HCT116 (cell line): Measurements from ENCODE around the gene EIF4E3. TPM values are rescaled to one million over a fixed set of nuclear protein-coding genes. Genes with fewer than 3 reads are reported as not detected.

Source experiments
- ATAC-seq: fragments of 200-7000 bp; cut with Tn5 transposase; 2 replicates; pipeline ENCODE4 v1.9.1; 2020; ENCODE audit warnings: mild to moderate bottlenecking, moderate library complexity
- BruUV-seq: library from RNA; stranded (reverse); fragments of 400-500 nt; replicated peaks from 2 replicates; lab custom pipeline; 2021; lab: Mats Ljungman, UMichigan
- CTCF ChIA-PET: fragments of 300-600 bp; sonication (Branson Sonifier 250); formaldehyde crosslinking; loops from one replicate; lab custom pipeline; 2021; ENCODE audit warnings: antibody characterized with exemption; lab: Charles Lee
- POLR2A ChIA-PET: fragments of 300-600, 350-600 bp; sonication (Branson Sonifier 250); formaldehyde crosslinking; loops from one replicate; lab custom pipeline; 2021; ENCODE audit warnings: antibody characterized with exemption; lab: Charles Lee
- RAD21 ChIA-PET, 2 experiments: fragments of 300-600 bp; sonication (Branson Sonifier 250); formaldehyde crosslinking; loops; one replicate each; lab custom pipeline; 2023; ENCODE audit warnings: low total read pairs in 2 of 2; ENCODE audit not compliant: uncharacterized antibody in 2 of 2, unreplicated experiment in 2 of 2, low non-redundant PET in 1 of 2; lab: Charles Lee
- DNase-seq: peaks from one replicate; pipeline ENCODE4 v3.0.0-alpha.2; 2010; ENCODE audit warnings: low read depth, low spot score
- H2AFZ ChIP-seq: fragments of 200-600 bp; shearing (Covaris generic), sonication (generic); 2 replicates; pipeline ENCODE4 v1.6.1; 2017; ENCODE audit warnings: low read depth, mixed run types, mixed read lengths, antibody characterized with exemption, low read length; ENCODE audit not compliant: poor library complexity, severe bottlenecking
- H3K27ac ChIP-seq: 2 replicates; pipeline ENCODE4 v1.5.1; 2012; ENCODE audit warnings: low read depth, low read length
- H3K27me3 ChIP-seq: fragments of 200-600 bp; sonication (generic); 2 replicates; pipeline ENCODE4 v1.6.1; 2016; ENCODE audit warnings: mixed run types, low read length, mixed read lengths; ENCODE audit not compliant: insufficient read depth
- H3K36me3 ChIP-seq, 2 experiments: fragments of 200-500 bp in 1 of 2; fragments of 200-600 bp in 1 of 2; sonication (Bioruptor generic) in 1 of 2; sonication (generic) in 1 of 2; 2 replicates each; pipeline versions ENCODE4 v1.5.1 to v1.6.1; 2014 to 2016; ENCODE audit warnings: low read length in 2 of 2, inconsistent platforms in 1 of 2, mixed read lengths in 1 of 2, mixed run types in 1 of 2; ENCODE audit not compliant: insufficient read depth in 2 of 2, control insufficient read depth in 1 of 2
- H3K4me1 ChIP-seq, 2 experiments: fragments of 200-600 bp in 1 of 2; sonication (generic) in 1 of 2; 2 replicates each; pipeline versions ENCODE4 v1.5.1 to v1.6.1; 2012 to 2017; ENCODE audit warnings: low read length in 2 of 2, inconsistent platforms in 1 of 2, mild to moderate bottlenecking in 1 of 2, mixed read lengths in 1 of 2, mixed run types in 1 of 2, moderate library complexity in 1 of 2; ENCODE audit not compliant: insufficient read depth in 2 of 2, control insufficient read depth in 1 of 2
- H3K4me2 ChIP-seq: fragments of 200-600 bp; sonication (generic); 2 replicates; pipeline ENCODE4 v1.6.1; 2017; ENCODE audit warnings: mixed run types, low read length, mixed read lengths
- H3K4me3 ChIP-seq, 2 experiments: fragments of 200-600 bp in 1 of 2; sonication (generic) in 1 of 2; replicated peaks in 1 of 2; 2 replicates each; pipeline ENCODE4 v1.5.1; 2011 to 2016; ENCODE audit warnings: low read length in 2 of 2, control low read depth in 1 of 2, low read depth in 1 of 2, mild to moderate bottlenecking in 1 of 2, mixed read lengths in 1 of 2, mixed run types in 1 of 2
- H3K79me2 ChIP-seq: fragments of 200-600 bp; sonication (generic); 2 replicates; pipeline ENCODE4 v1.6.1; 2017; ENCODE audit warnings: mild to moderate bottlenecking, mixed run types, low read length, moderate library complexity, mixed read lengths; ENCODE audit not compliant: insufficient read depth
- H3K9ac ChIP-seq: fragments of 200-600 bp; sonication (generic); 2 replicates; pipeline ENCODE4 v1.6.1; 2016; ENCODE audit warnings: low read length, mixed read lengths
- H3K9me2 ChIP-seq: fragments of 200-600 bp; sonication (generic), shearing (Covaris generic); 2 replicates; pipeline ENCODE4 v1.6.1; 2017; ENCODE audit warnings: mixed run types, mild to moderate bottlenecking, moderate library complexity; ENCODE audit not compliant: insufficient read depth
- H3K9me3 ChIP-seq, 2 experiments: fragments of 200-500 bp in 1 of 2; fragments of 200-600 bp in 1 of 2; sonication (Bioruptor generic) in 1 of 2; sonication (generic) in 1 of 2; 2 replicates each; pipeline ENCODE4 v1.6.1; 2014 to 2017; ENCODE audit warnings: low read length in 2 of 2, mixed read lengths in 2 of 2, inconsistent platforms in 1 of 2, low read depth in 1 of 2, mild to moderate bottlenecking in 1 of 2, mixed run types in 1 of 2, moderate library complexity in 1 of 2; ENCODE audit not compliant: control insufficient read depth in 1 of 2, insufficient read depth in 1 of 2
- H4K20me1 ChIP-seq: fragments of 200-600 bp; sonication (generic), shearing (Covaris generic); 2 replicates; pipeline ENCODE4 v1.6.1; 2017; ENCODE audit warnings: mixed run types, mild to moderate bottlenecking, moderate library complexity; ENCODE audit not compliant: insufficient read depth
- CBX3 ChIP-seq: IDR thresholded peaks from 2 replicates; pipeline ENCODE4 v1.6.1; 2012; ENCODE audit warnings: low read depth
- EGR1 ChIP-seq: IDR thresholded peaks from 2 replicates; pipeline ENCODE4 v1.6.1; 2012; ENCODE audit warnings: low read depth
- ELF1 ChIP-seq: IDR thresholded peaks from 2 replicates; pipeline ENCODE4 v1.6.1; 2012; ENCODE audit warnings: low read depth, borderline replicate concordance
- JUND ChIP-seq: IDR thresholded peaks from 2 replicates; pipeline ENCODE4 v1.6.1; 2012
- POLR2AphosphoS5 ChIP-seq: IDR thresholded peaks from 2 replicates; pipeline ENCODE4 v1.6.1; 2011; ENCODE audit warnings: mild to moderate bottlenecking, low read depth, low read length, moderate library complexity
- REST ChIP-seq: IDR thresholded peaks from 2 replicates; pipeline ENCODE4 v1.6.1; 2012; ENCODE audit warnings: low read depth
- SP1 ChIP-seq: IDR thresholded peaks from 2 replicates; pipeline ENCODE4 v1.6.1; 2012; ENCODE audit warnings: low read depth
- SRF ChIP-seq: IDR thresholded peaks from 2 replicates; pipeline ENCODE4 v1.6.1; 2012; ENCODE audit warnings: low read depth
- TCF7L2 ChIP-seq: IDR thresholded peaks from 2 replicates; pipeline ENCODE4 v1.7.0; 2011; ENCODE audit warnings: borderline replicate concordance, inconsistent platforms; ENCODE audit not compliant: insufficient read depth, insufficient read length; ENCODE audit errors: extremely low read depth
- ZFX ChIP-seq: fragments of 450-650 bp; IDR thresholded peaks from 2 replicates; pipeline ENCODE4 v1.6.1; 2017
- ZNF274 ChIP-seq: fragments of 200-500 bp; sonication (Bioruptor generic); IDR thresholded peaks from 2 replicates; pipeline ENCODE4 v1.6.1; 2014; ENCODE audit warnings: mild to moderate bottlenecking, low read depth, low read length, inconsistent platforms
- intact Hi-C: fragments of 100-400 bp; cut with micrococcal nuclease; formaldehyde crosslinking; loops from 2 replicates; pipeline ENCODE4 v1.10.0; 2022
- total RNA-seq: library from RNA; stranded (reverse); gene quantifications from one replicate; pipeline ENCODE4 v1.2.1, GENCODE V29; 2021; ENCODE audit not compliant: unreplicated experiment
- TF ChIP-seq, protein P1 (sequence below), 3 experiments: fragments of 200-600 bp in 1 of 3; sonication (generic) in 1 of 3; IDR thresholded peaks in 2 of 3; conservative IDR thresholded peaks in 1 of 3; 2 replicates each; pipeline ENCODE4 v1.5.1; 2012 to 2017; ENCODE audit warnings: low read depth in 2 of 3, low read length in 2 of 3, antibody characterized with exemption in 1 of 3, borderline replicate concordance in 1 of 3, control low read depth in 1 of 3, mild to moderate bottlenecking in 1 of 3, mixed read lengths in 1 of 3, mixed run types in 1 of 3, moderate library complexity in 1 of 3; ENCODE audit not compliant: insufficient read depth in 1 of 3

Gene EIF4E3
- total RNA-seq, 1 experiment from 2014 or later: 6.0 TPM

DNA sequence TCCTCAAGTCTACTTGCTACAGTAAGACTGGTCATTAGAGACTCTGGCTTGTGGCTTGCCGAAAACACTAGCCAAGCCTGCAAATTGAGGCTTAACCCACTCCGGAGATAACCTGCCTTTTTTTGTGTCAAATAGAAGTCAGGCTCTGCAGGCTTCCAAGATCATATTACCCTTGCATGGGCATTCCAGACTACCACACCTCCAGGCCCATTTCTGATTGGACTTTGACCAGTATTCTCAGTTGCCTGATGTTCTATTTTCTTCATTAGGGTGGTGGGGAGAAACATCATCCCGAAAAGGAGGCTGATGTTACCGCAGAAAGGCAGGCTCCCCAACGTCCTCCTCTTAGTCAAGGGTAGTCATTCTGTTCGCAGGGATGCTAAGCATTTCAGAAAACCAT, 73.6 kb downstream of the EIF4E3 start:
- no peaks in the 10 kb centered on the region for H4K20me1 ChIP-seq
- ChIA-PET POLR2A (no interaction called here), RAD21 (no interaction called here), CTCF (interaction anchor here (1.8 kb wide), 1 partner anchor 1101 kb away, joined by 9 read pairs; no protein-coding TSS in a partner anchor)
- H3K4me2 ChIP-seq: no peak overlapping the region
- no peak overlapping the region for H3K9ac ChIP-seq
- H3K27me3 ChIP-seq: no peaks in the 10 kb centered on the region
- intact Hi-C loops: loop anchor here (2.0 to 5.0 kb wide), 3 partner anchors 1099 to 1587 kb away; no protein-coding TSS in a partner anchor
- H3K79me2 ChIP-seq: no peaks in the 10 kb centered on the region
- H3K36me3 ChIP-seq: no peaks in the 10 kb centered on the region
- H3K9me3 ChIP-seq: no peaks in the 10 kb centered on the region
- no peak overlapping the region for H3K27ac ChIP-seq
- H2AFZ ChIP-seq: no peak overlapping the region
- ATAC-seq: no peak
- H3K4me3 ChIP-seq: no peak overlapping the region
- no peaks in the 10 kb centered on the region for H3K9me2 ChIP-seq
- no peak for DNase-seq
- H3K4me1 ChIP-seq: no peaks in the 10 kb centered on the region
- no TSS peak for BruUV-seq
- TF ChIP-seq SP1 (no peak), ZFX (no peak), REST (no peak), ZNF274 (no peak), POLR2AphosphoS5 (no peak), CBX3 (no peak), JUND (no peak), ELF1 (no peak), EGR1 (no peak), SRF (no peak), TCF7L2 (no peak)
- TF ChIP-seq, protein P1, sequence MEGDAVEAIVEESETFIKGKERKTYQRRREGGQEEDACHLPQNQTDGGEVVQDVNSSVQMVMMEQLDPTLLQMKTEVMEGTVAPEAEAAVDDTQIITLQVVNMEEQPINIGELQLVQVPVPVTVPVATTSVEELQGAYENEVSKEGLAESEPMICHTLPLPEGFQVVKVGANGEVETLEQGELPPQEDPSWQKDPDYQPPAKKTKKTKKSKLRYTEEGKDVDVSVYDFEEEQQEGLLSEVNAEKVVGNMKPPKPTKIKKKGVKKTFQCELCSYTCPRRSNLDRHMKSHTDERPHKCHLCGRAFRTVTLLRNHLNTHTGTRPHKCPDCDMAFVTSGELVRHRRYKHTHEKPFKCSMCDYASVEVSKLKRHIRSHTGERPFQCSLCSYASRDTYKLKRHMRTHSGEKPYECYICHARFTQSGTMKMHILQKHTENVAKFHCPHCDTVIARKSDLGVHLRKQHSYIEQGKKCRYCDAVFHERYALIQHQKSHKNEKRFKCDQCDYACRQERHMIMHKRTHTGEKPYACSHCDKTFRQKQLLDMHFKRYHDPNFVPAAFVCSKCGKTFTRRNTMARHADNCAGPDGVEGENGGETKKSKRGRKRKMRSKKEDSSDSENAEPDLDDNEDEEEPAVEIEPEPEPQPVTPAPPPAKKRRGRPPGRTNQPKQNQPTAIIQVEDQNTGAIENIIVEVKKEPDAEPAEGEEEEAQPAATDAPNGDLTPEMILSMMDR (IDR thresholded peaks at IDR 0.05 in 2 of 3, conservative IDR thresholded peaks at IDR 0.05 in 1 of 3; ENCODE audit: borderline replicate concordance in 1 of 3, insufficient read depth in 1 of 3, low read depth in 2 of 3, low read length in 2 of 3): no peak
